Stimulated activated CD4-positive, alpha-beta T cell treated with anti-CD3 and anti-CD28 coated beads, Interleukin-4, amount 100 ng/mL, for 1 hour (primary cell): ENCODE measurements around the gene CSDE1.
"Not testable (repeated sequence)": the region's sequence is repeated elsewhere in the genome, so short reads cannot be mapped to it uniquely, and the experiment has no call there.

Experiments
- DNase-seq: peaks from one replicate; pipeline ENCODE4 v3.0.0-alpha.2; 2020

CSDE1 gene

GRCh38 chr1:114757455-114758255 lies at the start of gene CSDE1:
Gene CSDE1 (minus strand): TSS chr1:114757984. CDS start chr1:114739890, 18,094 bp downstream.
- DNase-seq, result peak; percentile 94

- DNase-seq, result not testable (repeated sequence)
These were observed 46.7 kb upstream of the CSDE1 start for GRCh38 chr1:114804449-114804848.

GRCh38 chr1:114803001-114803400 lies 45.2 kb upstream of the CSDE1 start:
- DNase-seq, result no peak

- no peak for DNase-seq
These were observed 36.3 kb upstream of the CSDE1 start for GRCh38 chr1:114794038-114794437.

GRCh38 chr1:114790581-114790980 lies 32.8 kb upstream of the CSDE1 start:
- not testable (repeated sequence) for DNase-seq

- not testable (repeated sequence) for DNase-seq
These were observed 28.7 kb upstream of the CSDE1 start for GRCh38 chr1:114786440-114786839.

- DNase-seq, result no peak
These were observed 24.7 kb upstream of the CSDE1 start for GRCh38 chr1:114782476-114782875.

GRCh38 chr1:114780344-114781226 lies 22.8 kb upstream of the CSDE1 start, which contains the start of gene SIKE1:
Gene SIKE1 (minus strand): TSS chr1:114780685. CDS start chr1:114780607, 78 bp downstream.
- peak; percentile 91 for DNase-seq

GRCh38 chr1:114779722-114780121 lies 21.9 kb upstream of the CSDE1 start:
- DNase-seq, result no peak

- not testable (repeated sequence) for DNase-seq
These were observed 18.9 kb upstream of the CSDE1 start for GRCh38 chr1:114776726-114777125.

- no peak for DNase-seq
These were observed 14.2 kb upstream of the CSDE1 start for GRCh38 chr1:114771992-114772391.

- no peak for DNase-seq
These were observed 13.2 kb upstream of the CSDE1 start for GRCh38 chr1:114770989-114771388.

GRCh38 chr1:114764689-114765088 lies 6.9 kb upstream of the CSDE1 start:
- no peak for DNase-seq

- no peak for DNase-seq
These were observed 560 bp upstream of the CSDE1 start for GRCh38 chr1:114758256-114758832.

GRCh38 chr1:114756949-114757454 lies 782 bp downstream of the CSDE1 start:
- DNase-seq, result peak; percentile 7

- no peak for DNase-seq
These were observed 1.5 kb downstream of the CSDE1 start for GRCh38 chr1:114756009-114756892.

GRCh38 chr1:114755006-114755931 lies 2.5 kb downstream of the CSDE1 start:
- no peak for DNase-seq

- DNase-seq, result peak; percentile 8
These were observed 4.1 kb downstream of the CSDE1 start for GRCh38 chr1:114753702-114754101.

GRCh38 chr1:114753143-114753542 lies 4.6 kb downstream of the CSDE1 start:
- no peak for DNase-seq

GRCh38 chr1:114750780-114751179 lies 7.0 kb downstream of the CSDE1 start:
- no peak for DNase-seq

GRCh38 chr1:114749835-114750234 lies 7.9 kb downstream of the CSDE1 start:
- no peak for DNase-seq
